Muscle of leg (tissue), 11 donors: ENCODE measurements around the gene MICAL1. TPM values are rescaled to one million over a fixed set of nuclear protein-coding genes. Genes with fewer than 3 reads are reported as not detected.

Experiments used
- DNase-seq: peaks from one replicate; pipeline ENCODE4 v3.0.0; 2013
- H3K27ac ChIP-seq: one replicate; pipeline ENCODE4 v1.5.1; 2013; ENCODE audit warnings: mild to moderate bottlenecking, low read length, control low read depth
- H3K27me3 ChIP-seq: one replicate; pipeline ENCODE4 v1.6.1; 2013; ENCODE audit warnings: low read length; ENCODE audit not compliant: control insufficient read depth, insufficient read depth
- H3K36me3 ChIP-seq: one replicate; pipeline ENCODE4 v1.6.1; 2013; ENCODE audit warnings: low read length; ENCODE audit not compliant: control insufficient read depth, insufficient read depth
- H3K4me1 ChIP-seq: one replicate; pipeline ENCODE4 v1.6.1; 2013; ENCODE audit warnings: low read length; ENCODE audit not compliant: control insufficient read depth, insufficient read depth
- H3K4me3 ChIP-seq: one replicate; pipeline ENCODE4 v1.5.1; 2013; ENCODE audit warnings: low read length, control low read depth
- H3K9me3 ChIP-seq: replicated peaks from 2 replicates; pipeline ENCODE4 v1.6.1; 2013; ENCODE audit warnings: low read depth, low read length; ENCODE audit not compliant: control insufficient read depth
- WGBS: methylation state at CpG from one replicate; pipeline ENCODE4 v1.1.5; 2013; ENCODE audit warnings: missing lambda C conversion rate; ENCODE audit not compliant: insufficient coverage; 5-methylcytosine and 5-hydroxymethylcytosine counted together
- polyA plus RNA-seq, 8 donors: library from polyadenylated mRNA; unstranded; fragments of 120-200 nt; gene quantifications; one replicate each; pipeline versions ENCODE4 v1.2.1 to v1.2.3, GENCODE V29; 2013; ENCODE audit warnings: inconsistent platforms in 1 of 8, low replicate concordance in 1 of 8; ENCODE audit not compliant: insufficient read length in 8 of 8, insufficient read depth in 1 of 8
- total RNA-seq: library from RNA; stranded (reverse); fragments of 120-200 nt; gene quantifications from one replicate; pipeline ENCODE4 v1.2.4, GENCODE V29; 2013

MICAL1 gene
- total and polyA plus RNA-seq, 9 donors, result 36.9 to 91.1 (median 63.5) TPM

- no peaks in the 10 kb centered on the region for H3K27me3 ChIP-seq
- 90% methylated on average over 11 of the region's 12 CpGs for WGBS
- no peak overlapping the region for H3K27ac ChIP-seq
- H3K36me3 ChIP-seq, result no peaks in the 10 kb centered on the region
- no peak overlapping the region for H3K4me3 ChIP-seq
- no peaks in the 10 kb centered on the region for H3K9me3 ChIP-seq
- no peak for DNase-seq
- no peaks in the 10 kb centered on the region for H3K4me1 ChIP-seq
Observed at GRCh38 chr6:109396046-109396718, 59.4 kb downstream of the MICAL1 start.

Other genes with a start within 250 kb of the MICAL1 start
- gene CD164, start 73.3 kb downstream of the MICAL1 start, total RNA-seq, result 238 TPM
- 100 to 1,000 TPM; 165 to 327 (median 247) TPM for gene CD164, start 73.3 kb downstream of the MICAL1 start, polyA plus RNA-seq
- gene PPIL6, start 15.1 kb downstream of the MICAL1 start, total RNA-seq, result 5.9 TPM
- gene PPIL6, start 15.1 kb downstream of the MICAL1 start, polyA plus RNA-seq, result 1 to 10 TPM; 4.9 to 7.4 (median 6.7) TPM
- 5.9 TPM for gene SMPD2, start 15.0 kb downstream of the MICAL1 start, total RNA-seq
- gene SMPD2, start 15.0 kb downstream of the MICAL1 start, polyA plus RNA-seq, result 1 to 10 TPM; 4.3 to 6.7 (median 5.3) TPM
- 5.2 TPM for gene ZBTB24, start 27.4 kb upstream of the MICAL1 start, total RNA-seq
- 1 to 10 TPM; 4.4 to 6.2 (median 4.8) TPM for gene ZBTB24, start 27.4 kb upstream of the MICAL1 start, polyA plus RNA-seq
- 10.5 TPM for gene AK9, start 235.4 kb upstream of the MICAL1 start, total RNA-seq
- gene AK9, start 235.4 kb upstream of the MICAL1 start, polyA plus RNA-seq, result 1 to 10 TPM; 4.8 to 9.0 (median 6.2) TPM
- 12.1 TPM for gene FIG4, start 235.5 kb upstream of the MICAL1 start, total RNA-seq
- 10 to 100 TPM in 4 of 8 donors, 1 to 10 TPM in 4; 7.1 to 11.5 (median 9.7) TPM for gene FIG4, start 235.5 kb upstream of the MICAL1 start, polyA plus RNA-seq